NCI-H2029 treated with DMSO at 0.1 percent for 48 hours (cell line): Measurements from ENCODE around the gene ASPG.

Experiments
- DNase-seq: peaks from one replicate; lab custom pipeline; 2025; lab: John Stamatoyannopoulos, UW

The ASPG gene

DNA sequence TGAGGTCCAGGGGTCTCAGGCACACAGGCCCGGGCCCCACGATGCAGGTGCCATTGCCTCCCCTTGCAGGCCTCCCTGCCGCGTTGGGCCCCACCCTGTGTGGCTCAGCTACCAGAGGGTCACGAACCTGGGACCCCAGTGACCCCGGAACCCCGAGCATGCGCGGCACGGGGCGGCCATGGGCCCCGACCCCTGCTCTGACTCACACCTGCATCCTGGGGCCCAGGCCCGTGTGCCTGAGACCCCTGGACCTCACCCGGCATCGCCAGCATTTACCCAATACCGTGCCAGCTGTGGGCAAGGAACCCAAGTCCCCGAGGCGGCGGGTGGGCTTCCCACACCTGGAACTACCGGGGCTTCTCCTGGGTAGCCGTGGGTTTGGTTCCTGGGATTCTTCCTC lies 78.0 kb downstream of the ASPG start:
- DNase-seq = no peak

DNA sequence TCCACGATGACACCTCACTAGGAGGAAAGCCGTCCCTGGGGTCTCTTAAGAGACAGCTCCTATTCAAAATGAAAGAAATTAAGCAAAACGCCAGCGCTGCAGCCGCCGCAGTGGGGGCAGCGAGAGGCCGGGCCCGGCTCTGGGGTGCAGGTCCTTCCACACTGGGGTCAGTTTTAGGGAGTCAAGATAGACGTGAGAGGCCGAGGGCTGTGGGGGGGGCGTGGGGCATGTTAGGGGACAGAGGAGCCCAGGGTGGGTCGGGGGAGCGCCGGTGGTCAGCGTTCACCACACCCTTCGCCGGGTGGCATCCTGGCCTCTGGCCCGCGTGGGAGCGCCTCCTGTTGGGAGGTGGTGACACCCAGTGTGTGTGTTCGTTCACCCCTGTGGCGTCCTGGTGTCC lies 78.5 kb downstream of the ASPG start:
- DNase-seq = no peak

DNA sequence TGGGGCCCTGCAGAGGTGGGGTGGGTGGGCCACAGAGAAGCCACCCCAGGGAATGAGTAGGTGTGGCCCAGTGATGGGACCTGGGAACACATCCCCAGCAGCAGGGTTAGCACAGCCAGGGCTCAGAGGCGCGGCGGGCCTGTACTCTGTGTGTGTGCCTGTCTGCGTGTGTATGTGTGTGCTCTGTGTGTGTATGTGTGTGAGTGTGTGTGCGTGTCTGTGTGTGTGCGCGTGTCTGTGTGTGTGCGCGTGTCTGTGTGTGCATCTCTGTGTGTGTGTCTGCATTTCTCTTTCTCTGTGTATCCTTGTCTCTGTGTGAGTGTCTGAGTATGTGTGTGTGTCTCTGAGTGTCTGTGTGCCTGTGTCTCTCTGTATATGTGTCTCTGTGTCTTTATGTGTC lies 79.0 kb downstream of the ASPG start:
- DNase-seq = no peak
